ENCODE results near the gene TEX51.

The TEX51 gene

DNA sequence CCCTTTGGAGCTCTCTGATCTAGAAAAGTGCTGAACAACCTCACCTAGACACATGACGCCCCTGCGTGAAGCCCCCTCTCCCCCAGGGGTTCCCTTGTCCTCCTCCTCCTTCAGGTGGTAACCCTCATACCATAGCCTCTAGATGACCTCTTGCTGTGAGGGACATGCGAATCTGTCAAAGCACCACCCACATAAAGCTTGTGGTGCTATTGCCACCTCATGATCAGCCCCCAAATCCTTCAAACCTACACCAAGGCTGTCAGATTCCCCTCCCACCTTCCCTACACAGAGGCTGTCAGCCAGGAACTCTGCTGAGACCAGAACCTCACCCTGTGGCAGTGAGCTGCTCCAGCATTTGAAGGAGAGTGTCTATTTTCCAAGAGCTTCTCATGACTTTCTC, 43.1 kb upstream of the TEX51 start:
- TF ChIP-seq SNAI2 (CRISPR knock-in tag; IDR thresholded peaks at IDR 0.05) = no peak
- no peak for TF ChIP-seq TOX (CRISPR knock-in tag; IDR thresholded peaks at IDR 0.05; ENCODE audit: borderline replicate concordance)
- ATAC-seq = no peak

DNA sequence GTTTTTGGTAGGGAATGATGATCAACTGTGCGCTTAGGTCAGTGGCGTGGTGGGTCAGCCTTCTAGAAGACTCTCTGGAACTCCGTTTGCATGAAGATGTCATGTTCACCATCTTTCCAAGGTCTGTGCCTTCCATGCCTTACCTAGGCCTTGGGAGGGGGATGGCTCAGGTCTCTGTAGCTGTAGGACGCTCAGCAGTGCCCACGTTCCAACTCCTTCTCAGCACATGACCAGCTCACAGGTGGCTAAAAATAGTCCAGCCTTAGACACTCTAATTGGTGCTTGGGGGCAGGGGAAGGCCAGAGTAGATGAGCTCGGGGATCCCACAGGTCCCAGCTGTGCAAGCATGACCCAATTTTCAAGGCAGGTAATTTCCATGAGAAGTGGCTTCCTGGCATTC, 42.3 kb upstream of the TEX51 start:
- TF ChIP-seq PATZ1 (CRISPR knock-in tag; IDR thresholded peaks at IDR 0.05; ENCODE audit: borderline replicate concordance) (no peak), CSDC2 (CRISPR knock-in tag; IDR thresholded peaks at IDR 0.05) (no peak), PPARA (CRISPR knock-in tag; IDR thresholded peaks at IDR 0.05; ENCODE audit: borderline replicate concordance) (no peak), ZFP30 (CRISPR knock-in tag; IDR thresholded peaks at IDR 0.05) (no peak), ZNF565 (CRISPR knock-in tag; conservative IDR thresholded peaks at IDR 0.05; ENCODE audit: low read depth) (no peak), ZNF8 (CRISPR knock-in tag; IDR thresholded peaks at IDR 0.05) (no peak), ESRRG (CRISPR knock-in tag; IDR thresholded peaks at IDR 0.05) (no peak), ZC3H10 (CRISPR knock-in tag; IDR thresholded peaks at IDR 0.05) (no peak)
- TF ChIP-seq, protein P1, sequence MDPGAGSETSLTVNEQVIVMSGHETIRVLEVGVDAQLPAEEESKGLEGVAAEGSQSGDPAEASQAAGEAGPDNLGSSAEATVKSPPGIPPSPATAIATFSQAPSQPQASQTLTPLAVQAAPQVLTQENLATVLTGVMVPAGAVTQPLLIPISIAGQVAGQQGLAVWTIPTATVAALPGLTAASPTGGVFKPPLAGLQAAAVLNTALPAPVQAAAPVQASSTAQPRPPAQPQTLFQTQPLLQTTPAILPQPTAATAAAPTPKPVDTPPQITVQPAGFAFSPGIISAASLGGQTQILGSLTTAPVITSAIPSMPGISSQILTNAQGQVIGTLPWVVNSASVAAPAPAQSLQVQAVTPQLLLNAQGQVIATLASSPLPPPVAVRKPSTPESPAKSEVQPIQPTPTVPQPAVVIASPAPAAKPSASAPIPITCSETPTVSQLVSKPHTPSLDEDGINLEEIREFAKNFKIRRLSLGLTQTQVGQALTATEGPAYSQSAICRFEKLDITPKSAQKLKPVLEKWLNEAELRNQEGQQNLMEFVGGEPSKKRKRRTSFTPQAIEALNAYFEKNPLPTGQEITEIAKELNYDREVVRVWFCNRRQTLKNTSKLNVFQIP (CRISPR knock-in tag; IDR thresholded peaks at IDR 0.05; ENCODE audit: borderline replicate concordance, low read depth) = no peak
- TF ChIP-seq, protein P2, sequence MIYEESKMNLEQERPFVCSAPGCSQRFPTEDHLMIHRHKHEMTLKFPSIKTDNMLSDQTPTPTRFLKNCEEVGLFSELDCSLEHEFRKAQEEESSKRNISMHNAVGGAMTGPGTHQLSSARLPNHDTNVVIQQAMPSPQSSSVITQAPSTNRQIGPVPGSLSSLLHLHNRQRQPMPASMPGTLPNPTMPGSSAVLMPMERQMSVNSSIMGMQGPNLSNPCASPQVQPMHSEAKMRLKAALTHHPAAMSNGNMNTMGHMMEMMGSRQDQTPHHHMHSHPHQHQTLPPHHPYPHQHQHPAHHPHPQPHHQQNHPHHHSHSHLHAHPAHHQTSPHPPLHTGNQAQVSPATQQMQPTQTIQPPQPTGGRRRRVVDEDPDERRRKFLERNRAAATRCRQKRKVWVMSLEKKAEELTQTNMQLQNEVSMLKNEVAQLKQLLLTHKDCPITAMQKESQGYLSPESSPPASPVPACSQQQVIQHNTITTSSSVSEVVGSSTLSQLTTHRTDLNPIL (CRISPR knock-in tag; IDR thresholded peaks at IDR 0.05; ENCODE audit: low read depth) = no peak
- TF ChIP-seq, protein P3, sequence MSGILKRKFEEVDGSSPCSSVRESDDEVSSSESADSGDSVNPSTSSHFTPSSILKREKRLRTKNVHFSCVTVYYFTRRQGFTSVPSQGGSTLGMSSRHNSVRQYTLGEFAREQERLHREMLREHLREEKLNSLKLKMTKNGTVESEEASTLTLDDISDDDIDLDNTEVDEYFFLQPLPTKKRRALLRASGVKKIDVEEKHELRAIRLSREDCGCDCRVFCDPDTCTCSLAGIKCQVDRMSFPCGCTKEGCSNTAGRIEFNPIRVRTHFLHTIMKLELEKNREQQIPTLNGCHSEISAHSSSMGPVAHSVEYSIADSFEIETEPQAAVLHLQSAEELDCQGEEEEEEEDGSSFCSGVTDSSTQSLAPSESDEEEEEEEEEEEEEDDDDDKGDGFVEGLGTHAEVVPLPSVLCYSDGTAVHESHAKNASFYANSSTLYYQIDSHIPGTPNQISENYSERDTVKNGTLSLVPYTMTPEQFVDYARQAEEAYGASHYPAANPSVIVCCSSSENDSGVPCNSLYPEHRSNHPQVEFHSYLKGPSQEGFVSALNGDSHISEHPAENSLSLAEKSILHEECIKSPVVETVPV (CRISPR knock-in tag; IDR thresholded peaks at IDR 0.05) = no peak
- no peak for ATAC-seq

DNA sequence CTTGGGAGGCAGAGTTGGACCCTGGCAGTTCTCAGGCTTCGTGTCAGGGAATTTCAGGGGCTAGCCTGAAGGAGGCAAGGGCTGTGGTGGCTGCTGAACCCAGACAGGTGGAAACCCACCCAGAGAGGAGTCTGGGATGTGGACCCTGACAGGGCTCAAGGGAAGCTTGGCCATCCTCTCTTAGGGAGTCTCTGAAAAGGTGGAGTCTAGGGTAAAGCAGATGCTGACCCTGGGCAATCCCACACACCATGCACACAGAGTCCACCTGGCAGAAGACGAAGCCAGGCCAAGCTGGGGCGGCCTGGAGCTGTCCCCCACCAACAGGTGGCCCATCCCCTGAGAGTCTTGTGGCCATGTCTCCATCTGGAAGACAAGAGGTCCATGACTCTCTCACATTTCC, 41.2 kb upstream of the TEX51 start:
- no peak for ATAC-seq

GRCh38 chr2:126858013-126858412, 40.7 kb upstream of the TEX51 start:
- ATAC-seq = peak; percentile 47; the same call in 1 of the 3 replicates
- TF ChIP-seq ZNF70 (CRISPR knock-in tag; IDR thresholded peaks at IDR 0.05) (no peak), TCF4 (CRISPR knock-in tag; IDR thresholded peaks at IDR 0.05; ENCODE audit: borderline replicate concordance) (peak; percentile 53; the same call in 1 of the 2 replicates)

More for the DNA sequence above, 41.2 kb upstream of the TEX51 start:
- no peak for TF ChIP-seq ZFP3 (CRISPR knock-in tag; IDR thresholded peaks at IDR 0.05)
- TF ChIP-seq ZFP30 (CRISPR knock-in tag; IDR thresholded peaks at IDR 0.05) = no peak
- no peak for TF ChIP-seq TOX (CRISPR knock-in tag; IDR thresholded peaks at IDR 0.05; ENCODE audit: borderline replicate concordance)
- no peak for TF ChIP-seq ARNTL (CRISPR knock-in tag; IDR thresholded peaks at IDR 0.05; ENCODE audit: borderline replicate concordance, low read depth)
- TF ChIP-seq, protein P3 (CRISPR knock-in tag; IDR thresholded peaks at IDR 0.05) = no peak
- no peak for TF ChIP-seq ESRRG (CRISPR knock-in tag; IDR thresholded peaks at IDR 0.05)

DNA sequence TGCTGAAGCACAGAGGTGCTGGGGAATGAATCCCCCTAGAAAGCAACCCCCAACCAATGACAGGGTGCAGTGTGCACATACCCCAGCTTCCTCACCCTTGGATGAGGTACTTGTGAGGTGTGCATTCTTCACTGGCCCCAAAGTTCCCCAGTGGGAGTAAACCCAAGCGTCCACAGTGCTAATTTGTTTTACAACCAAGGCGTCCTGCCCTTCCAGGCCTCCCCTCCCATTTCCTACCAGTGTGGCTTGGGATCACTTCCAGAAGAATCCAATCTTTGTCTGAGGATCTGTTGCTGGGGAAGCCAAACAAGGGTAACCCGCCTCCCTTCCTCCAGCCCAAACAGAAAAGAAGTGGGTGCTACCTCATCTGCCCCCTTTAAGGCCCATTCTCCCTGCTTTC, 40.3 kb upstream of the TEX51 start:
- TF ChIP-seq PPARA (CRISPR knock-in tag; IDR thresholded peaks at IDR 0.05; ENCODE audit: borderline replicate concordance) = no peak
- no peak for TF ChIP-seq ZC3H10 (CRISPR knock-in tag; IDR thresholded peaks at IDR 0.05)
- TF ChIP-seq OSR1 (CRISPR knock-in tag; IDR thresholded peaks at IDR 0.05) = no peak
- TF ChIP-seq BACH2 (CRISPR knock-in tag; IDR thresholded peaks at IDR 0.05; ENCODE audit: borderline replicate concordance) = no peak
- TF ChIP-seq ZFP3 (CRISPR knock-in tag; IDR thresholded peaks at IDR 0.05) = no peak
- TF ChIP-seq GLIS3 (CRISPR knock-in tag; IDR thresholded peaks at IDR 0.05) = no peak
- no peak for TF ChIP-seq ARNTL (CRISPR knock-in tag; IDR thresholded peaks at IDR 0.05; ENCODE audit: borderline replicate concordance, low read depth)
- TF ChIP-seq, protein P3 (CRISPR knock-in tag; IDR thresholded peaks at IDR 0.05) = no peak
- TF ChIP-seq ZNF8 (CRISPR knock-in tag; IDR thresholded peaks at IDR 0.05) = no peak
- no peak for TF ChIP-seq CSDC2 (CRISPR knock-in tag; IDR thresholded peaks at IDR 0.05)
- TF ChIP-seq ESRRG (CRISPR knock-in tag; IDR thresholded peaks at IDR 0.05) = no peak
- no peak for TF ChIP-seq ZNF565 (CRISPR knock-in tag; conservative IDR thresholded peaks at IDR 0.05; ENCODE audit: low read depth)
- ATAC-seq = no peak

Measured in SK-N-SH treated with all-trans-retinoic acid at 6 μM for 48 hours (cell line).